GM18526 (cell line): ENCODE measurements around the gene CDC45.

Experiments used
- POLR2A ChIP-seq: IDR thresholded peaks from 3 replicates; pipeline ENCODE4 v1.6.1; 2011; ENCODE audit not compliant: insufficient read length; ENCODE audit errors: extremely low read depth

CDC45 gene

GRCh38 chr22:19463008-19463407 is 16.7 kb upstream of the CDC45 start:
- TF ChIP-seq POLR2A = no peak

GRCh38 chr22:19463491-19464469 is 15.9 kb upstream of the CDC45 start:
- TF ChIP-seq POLR2A = no peak

- no peak for TF ChIP-seq POLR2A
Measured at GRCh38 chr22:19464546-19464945, 15.2 kb upstream of the CDC45 start.

- TF ChIP-seq POLR2A = no peak
Measured at GRCh38 chr22:19464975-19465374, 14.7 kb upstream of the CDC45 start.

- no peak for TF ChIP-seq POLR2A
Measured at GRCh38 chr22:19466126-19466716, 13.5 kb upstream of the CDC45 start.

- TF ChIP-seq POLR2A = no peak
Measured at GRCh38 chr22:19466848-19467752, 12.6 kb upstream of the CDC45 start.

GRCh38 chr22:19467912-19468311 is 11.8 kb upstream of the CDC45 start:
- no peak for TF ChIP-seq POLR2A

- TF ChIP-seq POLR2A = no peak
Measured at GRCh38 chr22:19469421-19469820, 10.3 kb upstream of the CDC45 start.

GRCh38 chr22:19470010-19470409 is 9.7 kb upstream of the CDC45 start:
- TF ChIP-seq POLR2A = no peak

GRCh38 chr22:19471572-19471971 is 8.1 kb upstream of the CDC45 start:
- no peak for TF ChIP-seq POLR2A

- no peak for TF ChIP-seq POLR2A
Measured at GRCh38 chr22:19472233-19472632, 7.5 kb upstream of the CDC45 start.

- no peak for TF ChIP-seq POLR2A
Measured at GRCh38 chr22:19473578-19473977, 6.1 kb upstream of the CDC45 start.

GRCh38 chr22:19476023-19476422 is 3.7 kb upstream of the CDC45 start:
- TF ChIP-seq POLR2A = no peak

- no peak for TF ChIP-seq POLR2A
Measured at GRCh38 chr22:19477321-19478044, 2.2 kb upstream of the CDC45 start.
